ENCODE data around the gene VAT1L. TPM values are rescaled to one million over a fixed set of nuclear protein-coding genes. Genes with fewer than 3 reads are reported as not detected.

Gene VAT1L
- polyA plus RNA-seq, 1 of the 3 experiments (the other 2 are of a cell fraction) = 52.5 TPM

GRCh38 chr16:77820340-77820739, 32.0 kb downstream of the VAT1L start:
- POLR2A ChIA-PET = no interaction called here
- peaks cover 6% of the 10 kb centered on the region in 2 experiments; a peak in 2 of 4 replicates for H3K4me1 ChIP-seq (ENCODE audit: control insufficient read depth in 1 of 2, insufficient read depth in 2 of 2, low read depth in 1 of 2, low read length in 1 of 2)
- H3K36me3 ChIP-seq (replicated peaks in 1 of 2; ENCODE audit: control insufficient read depth in 1 of 2, insufficient read depth in 2 of 2, low read length in 1 of 2) = peaks cover 7 to 16% of the 10 kb centered on the region in 2 experiments
- WGBS (ENCODE audit: low lambda C conversion rate) = 92% methylated on average over 3 of the region's 3 CpGs
- no peaks in the 10 kb centered on the region for H3F3A ChIP-seq (replicated peaks; ENCODE audit: insufficient read depth)
- no peak overlapping the region for H3K27ac ChIP-seq (ENCODE audit: low read depth in 2 of 2, low read length in 1 of 2)
- CTCF ChIA-PET = interaction anchor here (2.0 kb wide), 1 partner anchor 10 kb away, joined by 6 read pairs; no protein-coding TSS in a partner anchor
- H3K9me2 ChIP-seq = no peaks in the 10 kb centered on the region
- no peak for DNase-seq
- H3K27me3 ChIP-seq (ENCODE audit: insufficient read depth) = no peaks in the 10 kb centered on the region
- no peak overlapping the region for H3K4me2 ChIP-seq
- no peaks in the 10 kb centered on the region for H4K20me1 ChIP-seq (ENCODE audit: insufficient read depth)
- TF ChIP-seq CTCF (IDR thresholded peaks at IDR 0.05) (no peak), USF2 (IDR thresholded peaks at IDR 0.05; ENCODE audit: borderline replicate concordance, low read depth, low read length) (no peak), IRF3 (IDR thresholded peaks at IDR 0.05; ENCODE audit: low read depth, low read length) (no peak), ELF1 (IDR thresholded peaks at IDR 0.05) (no peak), USF1 (IDR thresholded peaks at IDR 0.05; ENCODE audit: borderline replicate concordance, low read depth) (no peak), POLR2AphosphoS5 (IDR thresholded peaks at IDR 0.05; ENCODE audit: low read depth, low read length) (no peak), MAX (IDR thresholded peaks at IDR 0.05; ENCODE audit: low read depth) (no peak), PBX3 (IDR thresholded peaks at IDR 0.05) (no peak), SIN3A (IDR thresholded peaks at IDR 0.05; ENCODE audit: borderline replicate concordance, low read depth, low read length) (no peak)
- no peaks in the 10 kb centered on the region for H3K79me2 ChIP-seq (ENCODE audit: insufficient read depth)
- no peak overlapping the region for H2AFZ ChIP-seq (ENCODE audit: low read depth)
- H3K4me3 ChIP-seq (ENCODE audit: low read depth in 2 of 2, low read length in 1 of 2) = no peak overlapping the region
- no peak overlapping the region for H3K9ac ChIP-seq
- H3K9me3 ChIP-seq = no peaks in the 10 kb centered on the region

- 98% methylated on average over 5 of the region's 5 CpGs for WGBS (ENCODE audit: low lambda C conversion rate)
- H3K9ac ChIP-seq = no peak overlapping the region
- no peak overlapping the region for H2AFZ ChIP-seq (ENCODE audit: low read depth)
- no peaks in the 10 kb centered on the region for H4K20me1 ChIP-seq (ENCODE audit: insufficient read depth)
- no peaks in the 10 kb centered on the region for H3F3A ChIP-seq (replicated peaks; ENCODE audit: insufficient read depth)
- no peak for DNase-seq
- H3K9me3 ChIP-seq = no peaks in the 10 kb centered on the region
- POLR2A ChIA-PET = no interaction called here
- no peaks in the 10 kb centered on the region for H3K27me3 ChIP-seq (ENCODE audit: insufficient read depth)
- no peak overlapping the region for H3K4me2 ChIP-seq
- peaks cover 7 to 24% of the 10 kb centered on the region in 2 experiments for H3K36me3 ChIP-seq (replicated peaks in 1 of 2; ENCODE audit: control insufficient read depth in 1 of 2, insufficient read depth in 2 of 2, low read length in 1 of 2)
- H3K9me2 ChIP-seq = no peaks in the 10 kb centered on the region
- CTCF ChIA-PET = interaction anchor here (0.9 kb wide), 1 partner anchor 155 kb away, joined by 3 read pairs; no protein-coding TSS in a partner anchor
- no peak overlapping the region for H3K27ac ChIP-seq (ENCODE audit: low read depth in 2 of 2, low read length in 1 of 2)
- no peaks in the 10 kb centered on the region for H3K79me2 ChIP-seq (ENCODE audit: insufficient read depth)
- no peaks in the 10 kb centered on the region for H3K4me1 ChIP-seq (ENCODE audit: control insufficient read depth in 1 of 2, insufficient read depth in 2 of 2, low read depth in 1 of 2, low read length in 1 of 2)
- no peak overlapping the region for H3K4me3 ChIP-seq (ENCODE audit: low read depth in 2 of 2, low read length in 1 of 2)
- TF ChIP-seq PBX3 (IDR thresholded peaks at IDR 0.05) (no peak), MAX (IDR thresholded peaks at IDR 0.05; ENCODE audit: low read depth) (no peak), RXRA (IDR thresholded peaks at IDR 0.05; ENCODE audit: borderline replicate concordance, low read depth) (no peak), NRF1 (IDR thresholded peaks at IDR 0.05; ENCODE audit: low read depth, low read length) (no peak), GABPA (IDR thresholded peaks at IDR 0.05; ENCODE audit: low read depth) (no peak), CTCF (IDR thresholded peaks at IDR 0.05) (no peak)
Measured at GRCh38 chr16:77822661-77823060, 34.3 kb downstream of the VAT1L start.
